A549 (cell line): ENCODE data around the gene SBNO1. TPM values are rescaled to one million over a fixed set of nuclear protein-coding genes. Genes with fewer than 3 reads are reported as not detected.

Experiments used
- ATAC-seq, 2 experiments: fragments of 200-7000 bp in 1 of 2; fragments of >200 bp in 1 of 2; cut with Nextera tagmentation in 1 of 2; cut with Tn5 transposase in 1 of 2; 3 replicates each; pipeline versions ENCODE4 v1.8.0 to v1.9.1; 2018 to 2020; ENCODE audit warnings: mild to moderate bottlenecking in 1 of 2, moderate library complexity in 1 of 2
- CTCF ChIA-PET: fragments of 300-600 bp; sonication (Branson Sonifier 250); formaldehyde crosslinking; extraction: SDS; loops from one replicate; lab custom pipeline; 2021; ENCODE audit warnings: antibody characterized with exemption, inconsistent platforms; lab: Yijun Ruan, JAX
- POLR2A ChIA-PET: fragments of 350-600 bp; formaldehyde crosslinking; extraction: SDS; loops from one replicate; lab custom pipeline; 2021; ENCODE audit warnings: antibody characterized with exemption, inconsistent platforms; lab: Yijun Ruan, JAX
- DNase-seq, 2 experiments: peaks; one replicate each; pipeline versions ENCODE4 v3.0.0 to v3.0.0-alpha.2; 2011 to 2016; ENCODE audit warnings: low read depth in 1 of 2, low spot score in 1 of 2
- FAIRE-seq: peaks from 2 replicates; lab custom pipeline; 2011; peaks lifted over from hg19 to GRCh38; lab: Jason Lieb, UNC
- H3K27ac ChIP-seq, 2 experiments: fragments of >200 bp; sonication (Bioruptor Twin); formaldehyde crosslinking; 3 replicates each; pipeline ENCODE4 v1.5.1; 2016 to 2017
- H3K4me1 ChIP-seq: fragments of >200 bp; sonication (Bioruptor Twin); formaldehyde crosslinking; 3 replicates; pipeline ENCODE4 v1.6.1; 2016
- H3K4me2 ChIP-seq: fragments of >200 bp; sonication (Bioruptor Twin); formaldehyde crosslinking; 3 replicates; pipeline ENCODE4 v1.6.1; 2016
- H3K4me3 ChIP-seq: fragments of >200 bp; sonication (Bioruptor Twin); formaldehyde crosslinking; 3 replicates; pipeline ENCODE4 v1.5.1; 2016
- H3K9me3 ChIP-seq: fragments of >200 bp; sonication (Bioruptor Twin); formaldehyde crosslinking; 3 replicates; pipeline ENCODE4 v1.6.1; 2016
- CBX2 ChIP-seq: fragments of 200-600 bp; sonication (generic); IDR thresholded peaks from 2 replicates; pipeline ENCODE4 v1.6.1; 2016; ENCODE audit warnings: low read depth, mild to moderate bottlenecking, borderline replicate concordance
- CBX8 ChIP-seq: fragments of 200-600 bp; sonication (generic); IDR thresholded peaks from 2 replicates; pipeline ENCODE4 v1.6.1; 2016
- CHD2 ChIP-seq: fragments of 150-350 bp; IDR thresholded peaks from 2 replicates; pipeline ENCODE4 v1.6.1; 2014; ENCODE audit warnings: low read length; ENCODE audit not compliant: partially characterized antibody
- EHF ChIP-seq: fragments of 250-450 bp; sonication (Bioruptor Pico); IDR thresholded peaks from 2 replicates; pipeline ENCODE4 v1.5.0; 2020; ENCODE audit warnings: mild to moderate bottlenecking
- EP300 ChIP-seq, 2 experiments: fragments of >200 bp; sonication (Bioruptor Twin); formaldehyde crosslinking; IDR thresholded peaks; 2 replicates in 1 of 2; 3 replicates in 1 of 2; pipeline ENCODE4 v1.6.1; 2016 to 2017
- ESRRA ChIP-seq: fragments of 150-350 bp; IDR thresholded peaks from 2 replicates; pipeline ENCODE4 v1.6.1; 2014; ENCODE audit warnings: mild to moderate bottlenecking, low read length, borderline replicate concordance
- FOSL2 ChIP-seq, 2 experiments: fragments of 450-650 bp in 1 of 2; fragments of >200 bp in 1 of 2; sonication (Bioruptor Twin) in 1 of 2; formaldehyde crosslinking; IDR thresholded peaks; 2 replicates each; pipeline versions ENCODE4 v1.5.0 to v1.6.1; 2016 to 2020; ENCODE audit warnings: mild to moderate bottlenecking in 1 of 2, moderate library complexity in 1 of 2
- HDAC2 ChIP-seq: fragments of 200-600 bp; sonication (generic); IDR thresholded peaks from 2 replicates; pipeline ENCODE4 v1.6.1; 2016
- HOXB13 ChIP-seq: fragments of 250-450 bp; sonication (Bioruptor Pico); IDR thresholded peaks from 2 replicates; pipeline ENCODE4 v1.5.0; 2020; ENCODE audit warnings: low read depth, mild to moderate bottlenecking, moderate library complexity
- HOXB5 ChIP-seq: fragments of 250-450 bp; sonication (Bioruptor Pico); IDR thresholded peaks from 2 replicates; pipeline ENCODE4 v1.5.0; 2020; ENCODE audit warnings: mild to moderate bottlenecking, moderate library complexity
- KDM5A ChIP-seq: fragments of 200-600 bp; sonication (generic); IDR thresholded peaks from 2 replicates; pipeline ENCODE4 v1.6.1; 2016; ENCODE audit warnings: antibody characterized with exemption, mild to moderate bottlenecking
- MAFK ChIP-seq: fragments of 450-650 bp; IDR thresholded peaks from 2 replicates; pipeline ENCODE4 v1.6.1; 2014; ENCODE audit not compliant: partially characterized antibody
- MYC ChIP-seq: IDR thresholded peaks from 2 replicates; pipeline ENCODE4 v1.6.1; 2012; ENCODE audit warnings: mild to moderate bottlenecking, inconsistent platforms, low read length, improper control_type of control experiment, borderline replicate concordance
- NFE2L2 ChIP-seq: fragments of 150-350 bp; conservative IDR thresholded peaks from 2 replicates; pipeline ENCODE4 v1.6.1; 2014; ENCODE audit warnings: low read length
- POLR2A ChIP-seq: IDR thresholded peaks from 2 replicates; pipeline ENCODE4 v1.6.1; 2012; ENCODE audit warnings: mild to moderate bottlenecking, low read length
- RNF2 ChIP-seq: fragments of 200-600 bp; sonication (generic); IDR thresholded peaks from 2 replicates; pipeline ENCODE4 v1.6.1; 2016; ENCODE audit warnings: low read depth, mild to moderate bottlenecking, antibody characterized with exemption, moderate library complexity, borderline replicate concordance
- SMC3 ChIP-seq: fragments of >200 bp; sonication (Bioruptor Twin); formaldehyde crosslinking; IDR thresholded peaks from 3 replicates; pipeline ENCODE4 v1.6.1; 2018; ENCODE audit warnings: inconsistent platforms
- ZFP36 ChIP-seq: fragments of 450-650 bp; IDR thresholded peaks from 2 replicates; pipeline ENCODE4 v1.6.1; 2014; ENCODE audit warnings: borderline replicate concordance; ENCODE audit not compliant: partially characterized antibody
- ZSCAN20 ChIP-seq: fragments of 250-450 bp; sonication (Bioruptor Pico); IDR thresholded peaks from 2 replicates; pipeline ENCODE4 v1.8.0; 2022; ENCODE audit warnings: mild to moderate bottlenecking, moderate library complexity
- WGBS: methylation state at CpG from one replicate; pipeline ENCODE4 v1.1.6; 2017; ENCODE audit errors: missing lambda C conversion rate; 5-methylcytosine and 5-hydroxymethylcytosine counted together
- polyA plus RNA-seq, 4 experiments: library from polyadenylated mRNA; depleted of rRNA in 3 of 4; stranded (reverse); fragments of >200 nt; fragmentation: RNase III in 1 of 4; extraction: RNeasy Plus Mini Kit Qiagen cat#74134 plus additional on column Dnase treatment in 1 of 4; gene quantifications; 2 replicates in 3 of 4; 3 replicates in 1 of 4; pipeline ENCODE4 v1.2.3, GENCODE V29; 2011 to 2017
- TF ChIP-seq, protein P1 (sequence below): IDR thresholded peaks from 2 replicates; pipeline ENCODE4 v1.6.1; 2012; ENCODE audit warnings: low read depth, borderline replicate concordance
- TF ChIP-seq, protein P2 (sequence below): IDR thresholded peaks from 2 replicates; pipeline ENCODE4 v1.6.1; 2012
- TF ChIP-seq, protein P3 (sequence below): fragments of 450-650 bp; IDR thresholded peaks from 2 replicates; pipeline ENCODE4 v1.6.1; 2014; ENCODE audit warnings: antibody characterized with exemption
- TF ChIP-seq, protein P4 (sequence below): fragments of >200 bp; sonication (Bioruptor Twin); formaldehyde crosslinking; IDR thresholded peaks from 3 replicates; pipeline ENCODE4 v1.5.1; 2016

The SBNO1 gene
- polyA plus RNA-seq, 2 of the 4 experiments (the other 2 are of a cell fraction) = 25.9 to 35.7 TPM

DNA sequence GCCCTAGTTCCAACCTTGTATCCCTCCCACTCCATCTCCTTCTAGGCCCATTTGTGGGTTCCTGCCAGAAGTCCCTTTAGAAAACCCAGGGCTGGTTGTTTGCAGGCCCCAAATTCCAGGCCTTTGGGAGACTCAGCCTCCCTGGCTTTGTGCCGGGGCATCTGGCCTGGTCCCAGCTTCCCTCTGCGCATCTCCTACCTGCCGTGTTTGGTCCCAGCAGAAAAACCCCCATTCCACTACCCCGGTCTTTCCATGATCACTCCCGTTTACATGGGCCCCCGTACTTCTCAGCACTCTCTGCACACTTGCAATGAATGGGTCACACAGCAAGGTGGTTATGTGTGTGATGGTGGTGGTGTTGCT lies 34.6 kb upstream of the SBNO1 start (continued):
- TF ChIP-seq HOXB13 (CRISPR knock-in tag) = no peak

DNA sequence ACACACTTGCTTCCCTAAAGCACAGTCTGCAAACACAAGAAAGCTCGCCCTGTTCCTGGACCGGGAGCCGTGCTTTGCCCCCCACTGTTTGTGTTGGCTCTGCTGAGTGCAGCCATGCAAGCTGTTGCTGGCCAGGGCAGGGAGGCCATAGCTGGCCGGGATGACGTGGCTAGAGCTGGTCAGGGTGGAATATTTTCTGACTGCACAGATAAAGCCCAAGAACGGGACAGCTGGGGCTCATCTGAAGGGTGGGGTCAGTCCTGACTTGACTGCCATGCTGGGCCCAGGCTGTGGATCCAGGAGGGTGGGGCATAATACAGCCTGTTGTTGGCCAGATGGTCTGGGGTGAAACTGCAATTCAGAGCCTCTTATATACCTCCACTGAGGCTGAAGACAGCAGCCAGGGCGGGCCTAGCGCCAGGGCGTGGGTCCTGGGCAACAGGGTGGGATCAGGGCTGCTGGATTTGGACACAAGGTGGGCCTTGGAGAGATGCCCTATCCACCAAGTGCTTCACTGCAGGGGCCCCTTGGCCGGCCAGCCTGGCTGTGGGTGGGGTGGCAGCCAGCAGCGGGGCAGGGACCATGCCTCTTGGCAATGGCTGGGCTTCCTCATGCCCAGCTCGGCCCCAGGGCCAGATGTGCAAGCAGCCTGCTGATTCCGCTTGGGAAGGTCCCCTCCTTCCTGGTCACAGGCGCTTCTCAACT lies 34.1 kb upstream of the SBNO1 start:
- FAIRE-seq = no peak
- WGBS = 93% methylated on average over 12 of the region's 14 CpGs
- ChIA-PET CTCF (interaction anchor here (1.3 kb wide), 1 partner anchor 12 kb away, joined by 3 read pairs; no protein-coding TSS in a partner anchor), POLR2A (no interaction called here)
- H3K9me3 ChIP-seq = no peaks in the 10 kb centered on the region
- no peak overlapping the region for H3K4me2 ChIP-seq
- ATAC-seq = peak; percentile 21 to 36; a peak in 2 of 6 replicates
- H3K4me3 ChIP-seq = no peak overlapping the region
- no peaks in the 10 kb centered on the region for H3K4me1 ChIP-seq
- TF ChIP-seq CHD2 (no peak), NFE2L2 (no peak), POLR2A (no peak), ESRRA (no peak), EHF (no peak)
- DNase-seq = no peak
- H3K27ac ChIP-seq = no peak overlapping the region

DNA sequence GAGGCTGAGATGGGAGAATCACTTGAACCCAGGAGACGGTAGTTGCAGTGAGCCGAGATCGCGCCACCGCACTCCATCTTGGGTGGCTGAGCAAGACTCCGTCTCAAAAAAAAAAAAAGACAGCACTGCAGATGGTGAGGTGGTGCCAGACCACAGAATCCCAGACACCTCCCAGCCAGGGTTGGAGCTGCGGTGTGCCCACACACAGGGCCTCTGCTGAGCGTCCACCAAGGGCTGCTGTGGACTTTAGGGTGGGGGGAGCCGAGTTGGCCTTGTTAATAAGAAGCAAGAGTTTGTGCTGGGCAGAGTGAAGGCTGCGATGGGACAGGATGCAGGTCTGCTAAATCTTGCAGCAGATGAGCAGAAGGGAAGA lies 33.5 kb upstream of the SBNO1 start:
- POLR2A ChIA-PET = no interaction called here
- DNase-seq (no peak), ATAC-seq (no peak), FAIRE-seq (no peak)
- TF ChIP-seq KDM5A = no peak
- TF ChIP-seq CBX2 = no peak
- TF ChIP-seq, protein P1, sequence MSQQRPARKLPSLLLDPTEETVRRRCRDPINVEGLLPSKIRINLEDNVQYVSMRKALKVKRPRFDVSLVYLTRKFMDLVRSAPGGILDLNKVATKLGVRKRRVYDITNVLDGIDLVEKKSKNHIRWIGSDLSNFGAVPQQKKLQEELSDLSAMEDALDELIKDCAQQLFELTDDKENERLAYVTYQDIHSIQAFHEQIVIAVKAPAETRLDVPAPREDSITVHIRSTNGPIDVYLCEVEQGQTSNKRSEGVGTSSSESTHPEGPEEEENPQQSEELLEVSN = no peak
- no peak for TF ChIP-seq HOXB13 (CRISPR knock-in tag)
- no peak for TF ChIP-seq ZSCAN20
- no peak for TF ChIP-seq HDAC2
- TF ChIP-seq, protein P2, sequence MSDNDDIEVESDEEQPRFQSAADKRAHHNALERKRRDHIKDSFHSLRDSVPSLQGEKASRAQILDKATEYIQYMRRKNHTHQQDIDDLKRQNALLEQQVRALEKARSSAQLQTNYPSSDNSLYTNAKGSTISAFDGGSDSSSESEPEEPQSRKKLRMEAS = no peak
- no peak for TF ChIP-seq ZFP36
- TF ChIP-seq CBX8 = no peak
- TF ChIP-seq, protein P3, sequence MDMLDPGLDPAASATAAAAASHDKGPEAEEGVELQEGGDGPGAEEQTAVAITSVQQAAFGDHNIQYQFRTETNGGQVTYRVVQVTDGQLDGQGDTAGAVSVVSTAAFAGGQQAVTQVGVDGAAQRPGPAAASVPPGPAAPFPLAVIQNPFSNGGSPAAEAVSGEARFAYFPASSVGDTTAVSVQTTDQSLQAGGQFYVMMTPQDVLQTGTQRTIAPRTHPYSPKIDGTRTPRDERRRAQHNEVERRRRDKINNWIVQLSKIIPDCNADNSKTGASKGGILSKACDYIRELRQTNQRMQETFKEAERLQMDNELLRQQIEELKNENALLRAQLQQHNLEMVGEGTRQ = no peak
- no peak for TF ChIP-seq RNF2
- Histone ChIP-seq H3K9me3 (no peaks in the 10 kb centered on the region), H3K4me3 (no peak overlapping the region), H3K27ac (no peak overlapping the region), H3K4me1 (no peaks in the 10 kb centered on the region), H3K4me2 (no peak overlapping the region)
- WGBS = 93% methylated on average over 10 of the region's 10 CpGs
- CTCF ChIA-PET = interaction anchor here (1.3 kb wide), 1 partner anchor 11 kb away, joined by 3 read pairs; no protein-coding TSS in a partner anchor

DNA sequence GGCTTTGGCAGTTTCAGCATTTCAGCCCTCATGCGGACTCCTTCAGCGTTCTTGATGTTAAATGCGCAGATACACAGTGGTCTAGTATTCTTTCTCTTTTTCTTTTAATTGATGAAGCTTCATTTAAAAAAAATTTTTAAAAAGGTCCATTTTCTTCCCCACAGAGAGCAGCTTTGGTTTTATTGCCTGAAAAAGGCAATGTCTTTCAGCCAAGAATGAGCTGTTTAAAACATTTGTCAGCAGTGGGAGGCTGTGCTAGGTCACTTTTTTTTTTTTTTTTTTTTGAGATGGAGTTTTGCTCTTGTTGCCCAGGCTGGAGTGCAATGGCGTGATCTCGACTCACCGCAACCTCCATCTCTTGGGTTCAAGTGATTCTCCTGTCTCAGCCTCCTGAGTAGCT lies 32.8 kb upstream of the SBNO1 start:
- POLR2A ChIA-PET = no interaction called here
- no peak overlapping the region for H3K27ac ChIP-seq
- 94% methylated on average over 6 of the region's 6 CpGs for WGBS

More for the DNA sequence above, 32.8 kb upstream of the SBNO1 start:
- H3K4me1 ChIP-seq = no peaks in the 10 kb centered on the region
- no peak for TF ChIP-seq ZFP36
- TF ChIP-seq EP300 (IDR thresholded peaks at IDR 0.05) = no peak
- TF ChIP-seq, protein P4, sequence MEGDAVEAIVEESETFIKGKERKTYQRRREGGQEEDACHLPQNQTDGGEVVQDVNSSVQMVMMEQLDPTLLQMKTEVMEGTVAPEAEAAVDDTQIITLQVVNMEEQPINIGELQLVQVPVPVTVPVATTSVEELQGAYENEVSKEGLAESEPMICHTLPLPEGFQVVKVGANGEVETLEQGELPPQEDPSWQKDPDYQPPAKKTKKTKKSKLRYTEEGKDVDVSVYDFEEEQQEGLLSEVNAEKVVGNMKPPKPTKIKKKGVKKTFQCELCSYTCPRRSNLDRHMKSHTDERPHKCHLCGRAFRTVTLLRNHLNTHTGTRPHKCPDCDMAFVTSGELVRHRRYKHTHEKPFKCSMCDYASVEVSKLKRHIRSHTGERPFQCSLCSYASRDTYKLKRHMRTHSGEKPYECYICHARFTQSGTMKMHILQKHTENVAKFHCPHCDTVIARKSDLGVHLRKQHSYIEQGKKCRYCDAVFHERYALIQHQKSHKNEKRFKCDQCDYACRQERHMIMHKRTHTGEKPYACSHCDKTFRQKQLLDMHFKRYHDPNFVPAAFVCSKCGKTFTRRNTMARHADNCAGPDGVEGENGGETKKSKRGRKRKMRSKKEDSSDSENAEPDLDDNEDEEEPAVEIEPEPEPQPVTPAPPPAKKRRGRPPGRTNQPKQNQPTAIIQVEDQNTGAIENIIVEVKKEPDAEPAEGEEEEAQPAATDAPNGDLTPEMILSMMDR = no peak
- no peak for TF ChIP-seq SMC3
- TF ChIP-seq EHF = no peak
- TF ChIP-seq MAFK = no peak
- TF ChIP-seq CHD2 = no peak
- no peak for TF ChIP-seq CBX2
- TF ChIP-seq MYC = no peak
- TF ChIP-seq, protein P1 = no peak
- TF ChIP-seq FOSL2 (IDR thresholded peaks at IDR 0.05) = no peak
- no peak for TF ChIP-seq FOSL2 (CRISPR knock-in tag; IDR thresholded peaks at IDR 0.05)
- no peak for TF ChIP-seq HOXB5
- H3K9me3 ChIP-seq = no peaks in the 10 kb centered on the region
- H3K4me3 ChIP-seq = no peak overlapping the region
- no peak for FAIRE-seq
- DNase-seq = no peak
- no peak for ATAC-seq
- H3K4me2 ChIP-seq = no peak overlapping the region
- CTCF ChIA-PET = interaction anchor here (0.6 to 1.4 kb wide), 2 partner anchors 10 to 14 kb away, joined by 3 read pairs; partner anchors contain the start of gene KMT5A
